HepG2 (cell line): Measurements from ENCODE around the gene PPP1R9A. TPM values are rescaled to one million over a fixed set of nuclear protein-coding genes. Genes with fewer than 3 reads are reported as not detected.

Experiments used
- ARID4A ChIP-seq: sonication (generic); formaldehyde crosslinking; IDR thresholded peaks from 2 replicates; pipeline ENCODE4 v1.5.0; 2020; ENCODE audit warnings: mild to moderate bottlenecking, missing genetic modification reagents, borderline replicate concordance
- FLYWCH1 ChIP-seq: sonication (generic); formaldehyde crosslinking; IDR thresholded peaks from 2 replicates; pipeline ENCODE4 v1.8.1; 2023; ENCODE audit warnings: mild to moderate bottlenecking, missing genetic modification reagents
- HCFC1 ChIP-seq: fragments of 150-350 bp; IDR thresholded peaks from 2 replicates; pipeline ENCODE4 v1.6.1; 2014; ENCODE audit warnings: low read depth, low read length
- KLF11 ChIP-seq: IDR thresholded peaks from 2 replicates; pipeline ENCODE4 v1.6.1; 2016; ENCODE audit warnings: missing compliant biosample characterization
- NR2F6 ChIP-seq, 2 experiments: IDR thresholded peaks; 2 replicates each; pipeline ENCODE4 v1.6.1; 2016; ENCODE audit warnings: antibody characterized with exemption in 1 of 2, mild to moderate bottlenecking in 1 of 2
- SCMH1 ChIP-seq: sonication (generic); formaldehyde crosslinking; IDR thresholded peaks from 2 replicates; pipeline ENCODE4 v1.9.0; 2021; ENCODE audit warnings: missing genetic modification reagents, mild to moderate bottlenecking, borderline replicate concordance
- SMC3 ChIP-seq: IDR thresholded peaks from 2 replicates; pipeline ENCODE4 v1.6.1; 2011; ENCODE audit warnings: low read length, improper control_type of control experiment
- SP4 ChIP-seq: sonication (generic); formaldehyde crosslinking; IDR thresholded peaks from 2 replicates; pipeline ENCODE4 v1.8.1; 2023; ENCODE audit warnings: mild to moderate bottlenecking, missing genetic modification reagents
- TBX2 ChIP-seq: sonication (generic); formaldehyde crosslinking; IDR thresholded peaks from 2 replicates; pipeline ENCODE4 v1.5.0; 2020; ENCODE audit warnings: missing genetic modification reagents, mild to moderate bottlenecking, borderline replicate concordance
- THAP7 ChIP-seq: sonication (generic); formaldehyde crosslinking; IDR thresholded peaks from 2 replicates; pipeline ENCODE4 v1.8.1; 2023; ENCODE audit warnings: mild to moderate bottlenecking, missing genetic modification reagents
- ZBTB25 ChIP-seq: IDR thresholded peaks from 2 replicates; pipeline ENCODE4 v1.6.1; 2018; ENCODE audit warnings: missing genetic modification reagents
- ZBTB33 ChIP-seq: sonication (generic); formaldehyde crosslinking; IDR thresholded peaks from 2 replicates; pipeline ENCODE4 v1.4.0; 2020; ENCODE audit warnings: missing genetic modification reagents
- ZBTB43 ChIP-seq: sonication (generic); formaldehyde crosslinking; conservative IDR thresholded peaks from 2 replicates; pipeline ENCODE4 v1.4.0; 2020; ENCODE audit warnings: missing genetic modification reagents
- ZNF235 ChIP-seq: sonication (generic); formaldehyde crosslinking; IDR thresholded peaks from 2 replicates; pipeline ENCODE4 v1.8.1; 2023; ENCODE audit warnings: mild to moderate bottlenecking, missing genetic modification reagents, borderline replicate concordance
- ZNF512B ChIP-seq: sonication (generic); formaldehyde crosslinking; IDR thresholded peaks from 2 replicates; pipeline ENCODE4 v1.5.1; 2020; ENCODE audit warnings: missing genetic modification reagents, mild to moderate bottlenecking, borderline replicate concordance
- ZNF703 ChIP-seq: sonication (generic); formaldehyde crosslinking; IDR thresholded peaks from 2 replicates; pipeline ENCODE4 v1.5.1; 2020; ENCODE audit warnings: missing genetic modification reagents, mild to moderate bottlenecking, moderate library complexity, borderline replicate concordance
- ZNF790 ChIP-seq: sonication (generic); formaldehyde crosslinking; IDR thresholded peaks from 2 replicates; pipeline ENCODE4 v1.8.0; 2022; ENCODE audit warnings: missing genetic modification reagents, mild to moderate bottlenecking, borderline replicate concordance
- ZNF878 ChIP-seq: sonication (generic); formaldehyde crosslinking; IDR thresholded peaks from 2 replicates; pipeline ENCODE4 v1.8.1; 2023; ENCODE audit warnings: mild to moderate bottlenecking, missing genetic modification reagents, moderate library complexity
- polyA plus RNA-seq, 8 experiments: library from polyadenylated mRNA; depleted of rRNA in 3 of 8; stranded (reverse) in 7 of 8; unstranded in 1 of 8; fragments of >200 nt; fragmentation: Illumina TruSeq in 4 of 8; extraction: Trizol in 4 of 8; gene quantifications; 2 replicates each; pipeline versions ENCODE4 v1.2.1 to v1.2.3, GENCODE V29; 2011 to 2016; ENCODE audit warnings: low read depth in 4 of 8, missing spikeins in 1 of 8, mixed read lengths in 1 of 8; ENCODE audit not compliant: insufficient read depth in 1 of 8
- total RNA-seq, 5 experiments: library from RNA; depleted of rRNA; stranded (reverse); fragments of >200 nt; fragmentation: Illumina TruSeq; extraction: Trizol; gene quantifications; 2 replicates each; pipeline ENCODE4 v1.2.3, GENCODE V29; 2016; ENCODE audit warnings: low read depth in 1 of 5

PPP1R9A gene
- total and polyA plus RNA-seq, 2 of the 13 experiments (the other 11 are each of a cell fraction or from before 2014, with no cell fraction given): 11.4 to 31.9 TPM

GRCh38 chr7:95026018-95026417 is 118.6 kb downstream of the PPP1R9A start (continued):
- TF ChIP-seq ZNF512B (CRISPR knock-in tag): no peak
- TF ChIP-seq ZNF878 (CRISPR knock-in tag): no peak
- no peak for TF ChIP-seq SCMH1 (CRISPR knock-in tag)
- TF ChIP-seq ARID4A: no peak; the same call in 1 of the 2 replicates
- no peak; the same call in 1 of the 2 replicates for TF ChIP-seq TBX2 (CRISPR knock-in tag)
- no peak for TF ChIP-seq ZBTB33 (CRISPR knock-in tag)
- no peak for TF ChIP-seq ZNF790
- no peak for TF ChIP-seq ZNF235
- no peak for TF ChIP-seq ZBTB43
- no peak for TF ChIP-seq SP4 (CRISPR knock-in tag)
- no peak for TF ChIP-seq ZBTB25
- no peak for TF ChIP-seq FLYWCH1 (CRISPR knock-in tag)
- TF ChIP-seq NR2F6 (IDR thresholded peaks at IDR 0.05): peak; percentile 54
- TF ChIP-seq NR2F6 (CRISPR knock-in tag; IDR thresholded peaks at IDR 0.05): no peak; the same call in 1 of the 2 replicates
- no peak for TF ChIP-seq THAP7 (CRISPR knock-in tag)
- no peak for TF ChIP-seq KLF11 (CRISPR knock-in tag)
- TF ChIP-seq HCFC1: no peak
- no peak for TF ChIP-seq SMC3
- no peak for TF ChIP-seq ZNF703 (CRISPR knock-in tag)
